ENCODE data around the gene EMID1. TPM values are rescaled to one million over a fixed set of nuclear protein-coding genes. Genes with fewer than 3 reads are reported as not detected.

The EMID1 gene
- total and polyA plus RNA-seq, 4 donors, result 4.9 to 30.2 (median 8.4) TPM

GRCh38 chr22:29197096-29197495, 8.6 kb upstream of the EMID1 start:
- Histone ChIP-seq H3K4me3 (no peak overlapping the region), H3K9ac (ENCODE audit: insufficient read depth in 1 of 2, low read length in 2 of 2) (no peak overlapping the region), H3K4me1 (ENCODE audit: control insufficient read depth in 5 of 5, insufficient read depth in 5 of 5, low read length in 5 of 5) (peaks cover 0 to 12% (median 0%) of the 10 kb centered on the region in 5 donors), H3K27ac (ENCODE audit: low read depth in 1 of 2, low read length in 1 of 2) (no peak overlapping the region), H3K36me3 (ENCODE audit: control insufficient read depth in 4 of 4, insufficient read depth in 4 of 4, low read length in 4 of 4) (peaks cover 0 to 3% (median 0%) of the 10 kb centered on the region in 4 donors), H3K27me3 (ENCODE audit: control insufficient read depth in 3 of 3, insufficient read depth in 3 of 3, low read length in 2 of 3) (no peaks in the 10 kb centered on the region), H3K9me3 (ENCODE audit: control insufficient read depth in 4 of 4, insufficient read depth in 3 of 4, low read length in 3 of 4) (peaks cover 0 to 2% (median 0%) of the 10 kb centered on the region in 4 donors)
- DNase-seq (no peak), ATAC-seq (ENCODE audit: insufficient read depth, low FRiP score) (no peak)
- WGBS, 2 donors, result 93 to 96% methylated on average over 3 of the region's 3 CpGs
- no peak for TF ChIP-seq CTCF (IDR thresholded peaks at IDR 0.05; ENCODE audit: control extremely low read depth, extremely low read depth)

- 96 to 99% methylated on average over 5 of the region's 5 CpGs for WGBS, 2 donors
- H3K4me1 ChIP-seq (ENCODE audit: control insufficient read depth in 5 of 5, insufficient read depth in 5 of 5, low read length in 5 of 5), result peaks cover 0 to 23% (median 7%) of the 10 kb centered on the region in 5 donors
- no peaks in the 10 kb centered on the region for H3K27me3 ChIP-seq (ENCODE audit: control insufficient read depth in 3 of 3, insufficient read depth in 3 of 3, low read length in 2 of 3)
- no peak for TF ChIP-seq CTCF (IDR thresholded peaks at IDR 0.05; ENCODE audit: control extremely low read depth, extremely low read depth)
- H3K4me3 ChIP-seq, result no peak overlapping the region
- H3K36me3 ChIP-seq (ENCODE audit: control insufficient read depth in 4 of 4, insufficient read depth in 4 of 4, low read length in 4 of 4), result peaks cover 0 to 3% (median 0%) of the 10 kb centered on the region in 4 donors
- H3K9me3 ChIP-seq (ENCODE audit: control insufficient read depth in 4 of 4, insufficient read depth in 3 of 4, low read length in 3 of 4), result peaks cover 0 to 2% (median 0%) of the 10 kb centered on the region in 4 donors
- no peak overlapping the region for H3K9ac ChIP-seq (ENCODE audit: insufficient read depth in 1 of 2, low read length in 2 of 2)
- no peak for DNase-seq
- no peak overlapping the region for H3K27ac ChIP-seq (ENCODE audit: low read depth in 1 of 2, low read length in 1 of 2)
- ATAC-seq (ENCODE audit: insufficient read depth, low FRiP score), result no peak
These were observed 7.5 kb upstream of the EMID1 start for GRCh38 chr22:29198240-29198639.

- H3K27ac ChIP-seq (ENCODE audit: low read depth in 1 of 2, low read length in 1 of 2), result no peak overlapping the region
These were observed 5.8 kb upstream of the EMID1 start for GRCh38 chr22:29199702-29200400.

More at GRCh38 chr22:29199702-29200400, 5.8 kb upstream of the EMID1 start:
- TF ChIP-seq CTCF (IDR thresholded peaks at IDR 0.05; ENCODE audit: control extremely low read depth, extremely low read depth), result no peak
- Histone ChIP-seq H3K9ac (ENCODE audit: insufficient read depth in 1 of 2, low read length in 2 of 2) (no peak overlapping the region), H3K4me1 (ENCODE audit: control insufficient read depth in 5 of 5, insufficient read depth in 5 of 5, low read length in 5 of 5) (peaks cover 0 to 27% (median 8%) of the 10 kb centered on the region in 5 donors), H3K27me3 (ENCODE audit: control insufficient read depth in 3 of 3, insufficient read depth in 3 of 3, low read length in 2 of 3) (no peaks in the 10 kb centered on the region), H3K36me3 (ENCODE audit: control insufficient read depth in 4 of 4, insufficient read depth in 4 of 4, low read length in 4 of 4) (peaks cover 0 to 3% (median 0%) of the 10 kb centered on the region in 4 donors), H3K9me3 (ENCODE audit: control insufficient read depth in 4 of 4, insufficient read depth in 3 of 4, low read length in 3 of 4) (peaks cover 0 to 2% (median 0%) of the 10 kb centered on the region in 4 donors), H3K4me3 (no peak overlapping the region)
- DNase-seq (no peak), ATAC-seq (ENCODE audit: insufficient read depth, low FRiP score) (no peak)
- 83 to 88% methylated on average over 8 of the region's 8 CpGs for WGBS, 2 donors
